Muscle of leg (tissue), 11 donors: ENCODE data around the gene CERCAM. TPM values are rescaled to one million over a fixed set of nuclear protein-coding genes. Genes with fewer than 3 reads are reported as not detected.

Experiments
- DNase-seq: peaks from one replicate; pipeline ENCODE4 v3.0.0; 2013
- H3K27ac ChIP-seq: one replicate; pipeline ENCODE4 v1.5.1; 2013; ENCODE audit warnings: mild to moderate bottlenecking, low read length, control low read depth
- H3K27me3 ChIP-seq: one replicate; pipeline ENCODE4 v1.6.1; 2013; ENCODE audit warnings: low read length; ENCODE audit not compliant: control insufficient read depth, insufficient read depth
- H3K36me3 ChIP-seq: one replicate; pipeline ENCODE4 v1.6.1; 2013; ENCODE audit warnings: low read length; ENCODE audit not compliant: control insufficient read depth, insufficient read depth
- H3K4me1 ChIP-seq: one replicate; pipeline ENCODE4 v1.6.1; 2013; ENCODE audit warnings: low read length; ENCODE audit not compliant: control insufficient read depth, insufficient read depth
- H3K4me3 ChIP-seq: one replicate; pipeline ENCODE4 v1.5.1; 2013; ENCODE audit warnings: low read length, control low read depth
- H3K9me3 ChIP-seq: replicated peaks from 2 replicates; pipeline ENCODE4 v1.6.1; 2013; ENCODE audit warnings: low read depth, low read length; ENCODE audit not compliant: control insufficient read depth
- WGBS: methylation state at CpG from one replicate; pipeline ENCODE4 v1.1.5; 2013; ENCODE audit warnings: missing lambda C conversion rate; ENCODE audit not compliant: insufficient coverage; 5-methylcytosine and 5-hydroxymethylcytosine counted together
- polyA plus RNA-seq, 8 donors: library from polyadenylated mRNA; unstranded; fragments of 120-200 nt; gene quantifications; one replicate each; pipeline versions ENCODE4 v1.2.1 to v1.2.3, GENCODE V29; 2013; ENCODE audit warnings: inconsistent platforms in 1 of 8, low replicate concordance in 1 of 8; ENCODE audit not compliant: insufficient read length in 8 of 8, insufficient read depth in 1 of 8
- total RNA-seq: library from RNA; stranded (reverse); fragments of 120-200 nt; gene quantifications from one replicate; pipeline ENCODE4 v1.2.4, GENCODE V29; 2013

Gene CERCAM
- total and polyA plus RNA-seq, 9 donors = 57.6 to 109 (median 95.6) TPM

GRCh38 chr9:128383791-128384190 is 36.9 kb upstream of the CERCAM start:
- H3K36me3 ChIP-seq = peaks cover 57% of the 10 kb centered on the region
- no peaks in the 10 kb centered on the region for H3K27me3 ChIP-seq
- H3K4me3 ChIP-seq = no peak overlapping the region
- H3K4me1 ChIP-seq = peaks cover 34% of the 10 kb centered on the region
- peak overlapping the region; percentile 85 for H3K27ac ChIP-seq
- H3K9me3 ChIP-seq = no peaks in the 10 kb centered on the region
- WGBS = 65% methylated on average over 4 of the region's 8 CpGs
- peak; percentile 76 for DNase-seq

GRCh38 chr9:128384801-128385495 is 35.7 kb upstream of the CERCAM start:
- 70% methylated on average over 2 of the region's 7 CpGs for WGBS
- Histone ChIP-seq H3K9me3 (no peaks in the 10 kb centered on the region), H3K36me3 (peaks cover 62% of the 10 kb centered on the region), H3K4me3 (no peak overlapping the region), H3K4me1 (peaks cover 38% of the 10 kb centered on the region), H3K27me3 (no peaks in the 10 kb centered on the region), H3K27ac (no peak overlapping the region)
- DNase-seq = no peak

GRCh38 chr9:128385496-128386460 is 34.9 kb upstream of the CERCAM start:
- H3K36me3 ChIP-seq = peaks cover 61% of the 10 kb centered on the region
- WGBS = 67% methylated on average over 6 of the region's 18 CpGs
- H3K4me3 ChIP-seq = no peak overlapping the region
- peaks cover 41% of the 10 kb centered on the region for H3K4me1 ChIP-seq
- no peaks in the 10 kb centered on the region for H3K9me3 ChIP-seq
- H3K27ac ChIP-seq = no peak overlapping the region
- H3K27me3 ChIP-seq = peaks cover 3% of the 10 kb centered on the region
- DNase-seq = no peak

GRCh38 chr9:128388150-128388549 is 32.5 kb upstream of the CERCAM start:
- Histone ChIP-seq H3K4me1 (peaks cover 26% of the 10 kb centered on the region), H3K36me3 (peaks cover 65% of the 10 kb centered on the region), H3K4me3 (no peak overlapping the region), H3K27me3 (peaks cover 22% of the 10 kb centered on the region), H3K27ac (no peak overlapping the region), H3K9me3 (no peaks in the 10 kb centered on the region)
- 93% methylated on average over 6 of the region's 10 CpGs for WGBS
- DNase-seq = no peak

- Histone ChIP-seq H3K27me3 (peaks cover 35% of the 10 kb centered on the region), H3K4me3 (no peak overlapping the region), H3K9me3 (no peaks in the 10 kb centered on the region), H3K27ac (peak overlapping the region; percentile 43), H3K4me1 (peaks cover 11% of the 10 kb centered on the region), H3K36me3 (peaks cover 57% of the 10 kb centered on the region)
- 77% methylated on average over 3 of the region's 13 CpGs for WGBS
- peak; percentile 49 for DNase-seq
Observed at GRCh38 chr9:128389395-128390149, 31.1 kb upstream of the CERCAM start.

GRCh38 chr9:128390150-128390812 is 30.4 kb upstream of the CERCAM start:
- H3K4me1 ChIP-seq = peaks cover 8% of the 10 kb centered on the region
- no peaks in the 10 kb centered on the region for H3K9me3 ChIP-seq
- peaks cover 52% of the 10 kb centered on the region for H3K36me3 ChIP-seq
- no peak overlapping the region for H3K4me3 ChIP-seq
- no peak for DNase-seq
- peaks cover 40% of the 10 kb centered on the region for H3K27me3 ChIP-seq
- WGBS = 82% methylated on average over 4 of the region's 11 CpGs
- no peak overlapping the region for H3K27ac ChIP-seq

GRCh38 chr9:128390813-128391711 is 29.6 kb upstream of the CERCAM start:
- H3K27ac ChIP-seq = no peak overlapping the region
- H3K27me3 ChIP-seq = peaks cover 44% of the 10 kb centered on the region
- no peak overlapping the region for H3K4me3 ChIP-seq
- WGBS = 68% methylated on average over 2 of the region's 8 CpGs
- H3K36me3 ChIP-seq = peaks cover 44% of the 10 kb centered on the region
- DNase-seq = no peak
- no peaks in the 10 kb centered on the region for H3K9me3 ChIP-seq
- peaks cover 8% of the 10 kb centered on the region for H3K4me1 ChIP-seq

GRCh38 chr9:128391956-128392301 is 28.7 kb upstream of the CERCAM start:
- Histone ChIP-seq H3K9me3 (no peaks in the 10 kb centered on the region), H3K4me1 (peaks cover 10% of the 10 kb centered on the region), H3K36me3 (peaks cover 36% of the 10 kb centered on the region), H3K27ac (no peak overlapping the region), H3K4me3 (no peak overlapping the region), H3K27me3 (peaks cover 51% of the 10 kb centered on the region)
- WGBS = 69% methylated on average over 19 of the region's 21 CpGs
- no peak for DNase-seq
